Neural cell (in vitro differentiated cells): ENCODE data around the gene ACADM.

Experiments
- EZH2 ChIP-seq: fragments of 200-600, 300-800 bp; shearing (Covaris generic), sonication (generic); IDR thresholded peaks from 2 replicates; pipeline ENCODE4 v1.6.1; 2014; ENCODE audit warnings: antibody characterized with exemption, low read length, borderline replicate concordance, mild to moderate bottlenecking; ENCODE audit not compliant: insufficient read depth, poor library complexity, severe bottlenecking
- MXI1 ChIP-seq: fragments of 450-650 bp; conservative IDR thresholded peaks from 2 replicates; pipeline ENCODE4 v1.6.1; 2014; ENCODE audit warnings: antibody characterized with exemption, mild to moderate bottlenecking; ENCODE audit not compliant: poor library complexity, severe bottlenecking
- POLR2AphosphoS5 ChIP-seq: IDR thresholded peaks from 2 replicates; pipeline ENCODE4 v1.6.1; 2012
- RAD21 ChIP-seq: fragments of 450-650 bp; conservative IDR thresholded peaks from 2 replicates; pipeline ENCODE4 v1.6.1; 2014; ENCODE audit warnings: antibody characterized with exemption, mild to moderate bottlenecking, moderate library complexity
- REST ChIP-seq: IDR thresholded peaks from 2 replicates; pipeline ENCODE4 v1.6.1; 2012; ENCODE audit warnings: borderline replicate concordance
- SMC3 ChIP-seq: fragments of 450-650 bp; conservative IDR thresholded peaks from 2 replicates; pipeline ENCODE4 v1.6.1; 2014; ENCODE audit warnings: antibody characterized with exemption, mild to moderate bottlenecking, moderate library complexity; ENCODE audit not compliant: poor library complexity
- TAF1 ChIP-seq: IDR thresholded peaks from 2 replicates; pipeline ENCODE4 v1.6.1; 2012; ENCODE audit warnings: low read depth
- TF ChIP-seq, protein P1 (sequence below): fragments of 450-650 bp; IDR thresholded peaks from 2 replicates; pipeline ENCODE4 v1.5.1; 2014; ENCODE audit warnings: antibody characterized with exemption, mild to moderate bottlenecking, moderate library complexity; ENCODE audit not compliant: poor library complexity, severe bottlenecking

- TF ChIP-seq EZH2 = no peak
- no peak for TF ChIP-seq REST
- TF ChIP-seq, protein P1, sequence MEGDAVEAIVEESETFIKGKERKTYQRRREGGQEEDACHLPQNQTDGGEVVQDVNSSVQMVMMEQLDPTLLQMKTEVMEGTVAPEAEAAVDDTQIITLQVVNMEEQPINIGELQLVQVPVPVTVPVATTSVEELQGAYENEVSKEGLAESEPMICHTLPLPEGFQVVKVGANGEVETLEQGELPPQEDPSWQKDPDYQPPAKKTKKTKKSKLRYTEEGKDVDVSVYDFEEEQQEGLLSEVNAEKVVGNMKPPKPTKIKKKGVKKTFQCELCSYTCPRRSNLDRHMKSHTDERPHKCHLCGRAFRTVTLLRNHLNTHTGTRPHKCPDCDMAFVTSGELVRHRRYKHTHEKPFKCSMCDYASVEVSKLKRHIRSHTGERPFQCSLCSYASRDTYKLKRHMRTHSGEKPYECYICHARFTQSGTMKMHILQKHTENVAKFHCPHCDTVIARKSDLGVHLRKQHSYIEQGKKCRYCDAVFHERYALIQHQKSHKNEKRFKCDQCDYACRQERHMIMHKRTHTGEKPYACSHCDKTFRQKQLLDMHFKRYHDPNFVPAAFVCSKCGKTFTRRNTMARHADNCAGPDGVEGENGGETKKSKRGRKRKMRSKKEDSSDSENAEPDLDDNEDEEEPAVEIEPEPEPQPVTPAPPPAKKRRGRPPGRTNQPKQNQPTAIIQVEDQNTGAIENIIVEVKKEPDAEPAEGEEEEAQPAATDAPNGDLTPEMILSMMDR = no peak
- no peak for TF ChIP-seq SMC3
- no peak for TF ChIP-seq TAF1
- TF ChIP-seq RAD21 = no peak
- TF ChIP-seq POLR2AphosphoS5 = no peak
- TF ChIP-seq MXI1 = no peak
Measured at GRCh38 chr1:75707191-75707590, 17.3 kb upstream of the ACADM start.
